K562 (cell line): Measurements from ENCODE around the gene IDH1. TPM values are rescaled to one million over a fixed set of nuclear protein-coding genes. Genes with fewer than 3 reads are reported as not detected.

Experiments
- ATAC-seq: fragments of 200-7000 bp; cut with Tn5 transposase; 3 replicates; pipeline ENCODE4 v1.9.1; 2020; ENCODE audit warnings: moderate library complexity
- BruUV-seq: library from RNA; stranded (reverse); fragments of 400-500 nt; replicated peaks from 2 replicates; lab custom pipeline; 2021; lab: Mats Ljungman, UMichigan
- CTCF ChIA-PET: fragments of 300-600 bp; formaldehyde crosslinking; extraction: SDS; loops from one replicate; lab custom pipeline; 2021; ENCODE audit warnings: low intra/inter-chr PET ratio; lab: Yijun Ruan, JAX
- POLR2A ChIA-PET: fragments of 300-600, 350-650 bp; sonication (Branson Sonifier 250); formaldehyde crosslinking; extraction: SDS; loops from one replicate; lab custom pipeline; 2021; ENCODE audit warnings: antibody characterized with exemption, inconsistent platforms; lab: Yijun Ruan, JAX
- DNase-seq, 4 experiments: peaks; one replicate each; pipeline versions ENCODE4 v3.0.0 to v3.0.0-alpha.2; 2011 to 2018; ENCODE audit warnings: low spot score in 3 of 4, mixed read lengths in 3 of 4; ENCODE audit errors: extremely low read depth in 1 of 4
- FAIRE-seq: peaks from 2 replicates; lab custom pipeline; 2011; peaks lifted over from hg19 to GRCh38; lab: Jason Lieb, UNC
- H2AFZ ChIP-seq: 2 replicates; pipeline ENCODE4 v1.6.0; 2011; ENCODE audit warnings: low read depth, low read length, control low read depth, inconsistent platforms
- H3K27ac ChIP-seq: fragments of 200-600 bp; 3 replicates; pipeline ENCODE4 v1.8.0; 2011; ENCODE audit warnings: low read depth, mild to moderate bottlenecking, control low read depth, inconsistent platforms, low read length, moderate library complexity, mixed read lengths; ENCODE audit errors: extremely low read depth
- H3K27me3 ChIP-seq, 2 experiments: fragments of 300-600 bp in 1 of 2; 2 replicates in 1 of 2; 3 replicates in 1 of 2; pipeline versions ENCODE4 v1.6.0 to v1.8.0; 2011; ENCODE audit warnings: inconsistent platforms in 2 of 2, low read length in 2 of 2, mild to moderate bottlenecking in 1 of 2, mixed read lengths in 1 of 2, moderate library complexity in 1 of 2; ENCODE audit not compliant: control insufficient read depth in 2 of 2, insufficient read depth in 2 of 2
- H3K36me3 ChIP-seq: fragments of 300-600 bp; 3 replicates; pipeline ENCODE4 v1.8.0; 2011; ENCODE audit warnings: mild to moderate bottlenecking, low read length, inconsistent platforms; ENCODE audit not compliant: control insufficient read depth, insufficient read depth
- H3K4me1 ChIP-seq, 2 experiments: fragments of 200-600 bp in 1 of 2; replicated peaks in 1 of 2; 2 replicates in 1 of 2; 3 replicates in 1 of 2; pipeline versions ENCODE4 v1.5.1 to v1.8.0; 2011; ENCODE audit warnings: inconsistent platforms in 2 of 2, low read length in 2 of 2, mild to moderate bottlenecking in 1 of 2, mixed read lengths in 1 of 2, moderate library complexity in 1 of 2; ENCODE audit not compliant: control insufficient read depth in 2 of 2, insufficient read depth in 2 of 2
- H3K4me2 ChIP-seq: 2 replicates; pipeline ENCODE4 v1.6.1; 2011; ENCODE audit warnings: low read length, control low read depth, inconsistent platforms, mixed read lengths; ENCODE audit not compliant: insufficient read depth
- H3K4me3 ChIP-seq: fragments of 200-600 bp; sonication (generic), shearing (Covaris generic); 2 replicates; pipeline ENCODE4 v1.5.1; 2016; ENCODE audit warnings: control low read depth, inconsistent platforms
- H3K79me2 ChIP-seq: fragments of 200-600 bp; 3 replicates; pipeline ENCODE4 v1.8.0; 2011; ENCODE audit warnings: low read length, inconsistent platforms; ENCODE audit not compliant: control insufficient read depth, insufficient read depth
- H3K9ac ChIP-seq, 2 experiments: 2 replicates each; pipeline versions ENCODE4 v1.6.0 to v1.6.1; 2011; ENCODE audit warnings: low read depth in 2 of 2, low read length in 2 of 2, control low read depth in 1 of 2, inconsistent platforms in 1 of 2, mild to moderate bottlenecking in 1 of 2, mixed read lengths in 1 of 2; ENCODE audit not compliant: insufficient read depth in 1 of 2
- H3K9me1 ChIP-seq: one replicate; pipeline ENCODE4 v1.6.0; 2011; ENCODE audit warnings: inconsistent platforms, mild to moderate bottlenecking, low read length, moderate library complexity; ENCODE audit not compliant: control insufficient read depth, insufficient read depth
- H3K9me3 ChIP-seq: replicated peaks from 2 replicates; pipeline ENCODE4 v1.5.1; 2011; ENCODE audit warnings: low read depth, low read length, inconsistent platforms; ENCODE audit not compliant: control insufficient read depth, insufficient read depth
- H4K20me1 ChIP-seq: replicated peaks from 2 replicates; pipeline ENCODE4 v1.6.1; 2011; ENCODE audit warnings: low read length, inconsistent platforms, mixed read lengths; ENCODE audit not compliant: control insufficient read depth, insufficient read depth
- HDAC1 ChIP-seq, 2 experiments: fragments of 450-650 bp; IDR thresholded peaks; 2 replicates each; pipeline ENCODE4 v1.6.1; 2016 to 2017; ENCODE audit warnings: inconsistent platforms in 1 of 2, mild to moderate bottlenecking in 1 of 2, moderate library complexity in 1 of 2
- HDAC6 ChIP-seq: IDR thresholded peaks from 2 replicates; pipeline ENCODE4 v1.6.1; 2012; ENCODE audit warnings: low read depth, mild to moderate bottlenecking, control low read depth, inconsistent platforms, low read length, moderate library complexity
- HNRNPLL ChIP-seq: fragments of 200-400 bp; formaldehyde crosslinking; IDR thresholded peaks from 2 replicates; pipeline ENCODE4 v1.6.1; 2017; ENCODE audit warnings: low read length, low read depth, mild to moderate bottlenecking; ENCODE audit not compliant: poor library complexity, severe bottlenecking
- MAFG ChIP-seq: fragments of 450-650 bp; conservative IDR thresholded peaks from 2 replicates; pipeline ENCODE4 v1.6.1; 2016; ENCODE audit warnings: missing genetic modification characterization, missing compliant biosample characterization
- SMARCA4 ChIP-seq: fragments of 450-650 bp; IDR thresholded peaks from 2 replicates; pipeline ENCODE4 v1.6.1; 2016
- SRSF1 ChIP-seq: fragments of 200-400 bp; formaldehyde crosslinking; IDR thresholded peaks from 2 replicates; pipeline ENCODE4 v1.6.1; 2017; ENCODE audit warnings: mild to moderate bottlenecking, low read depth, low read length, moderate library complexity
- ZNF143 ChIP-seq: sonication (generic); formaldehyde crosslinking; IDR thresholded peaks from 2 replicates; pipeline ENCODE4 v1.9.0; 2022; ENCODE audit warnings: mild to moderate bottlenecking, missing genetic modification reagents
- ZNF23 ChIP-seq: fragments of 250-450 bp; sonication (Bioruptor Pico); IDR thresholded peaks from 2 replicates; pipeline ENCODE4 v1.4.0; 2020; ENCODE audit warnings: mild to moderate bottlenecking
- ZNF324 ChIP-seq: fragments of 250-450 bp; sonication (Bioruptor Pico); IDR thresholded peaks from 2 replicates; pipeline ENCODE4 v1.4.0; 2020; ENCODE audit warnings: mild to moderate bottlenecking
- ZNF586 ChIP-seq: fragments of 450-650 bp; formaldehyde crosslinking; conservative IDR thresholded peaks from 2 replicates; pipeline ENCODE4 v1.4.0; 2020; ENCODE audit warnings: mild to moderate bottlenecking, moderate library complexity
- WGBS: fragments of 100-300 bp; shearing (Covaris generic); methylation state at CpG from one replicate; pipeline ENCODE4 v1.1.6; 2016; ENCODE audit warnings: low coverage, mixed read lengths; ENCODE audit not compliant: insufficient coverage; ENCODE audit errors: missing lambda C conversion rate; 5-methylcytosine and 5-hydroxymethylcytosine counted together
- in situ Hi-C: fragments of 300-500 bp; cut with MboI; formaldehyde crosslinking; loops from 4 replicates; pipeline ENCODE4 v1.15.0; 2018; ENCODE audit warnings: inconsistent platforms, mixed read lengths
- intact Hi-C: fragments of 100-400 bp; cut with micrococcal nuclease; formaldehyde crosslinking; loops from 2 replicates; pipeline ENCODE4 v1.14.2; 2022
- polyA plus RNA-seq, 8 experiments: library from polyadenylated mRNA; depleted of rRNA in 4 of 8; stranded (reverse) in 5 of 8; unstranded in 3 of 8; fragments of >200 nt; fragmentation: Nextera tagmentation in 2 of 8; fragmentation: Illumina TruSeq in 1 of 8; extraction: Ambion mirVana in 2 of 8; extraction: Trizol in 1 of 8; gene quantifications; 2 replicates each; pipeline versions ENCODE4 v1.2.1 to v1.2.3, GENCODE V29; 2011 to 2014; ENCODE audit warnings: inconsistent platforms in 1 of 8, missing spikeins in 1 of 8
- total RNA-seq, 7 experiments: library from RNA; depleted of rRNA in 6 of 7; stranded (reverse); fragments of >200 nt in 6 of 7; fragmentation: Illumina TruSeq in 2 of 7; extraction: Trizol in 2 of 7; gene quantifications; 2 replicates each; pipeline versions ENCODE4 v1.2.1 to v1.2.3, GENCODE V29; 2011 to 2021; ENCODE audit warnings: low replicate concordance in 1 of 7

IDH1 gene
- total and polyA plus RNA-seq, 9 of the 15 experiments (the other 6 are each of a cell fraction or from before 2014, with no cell fraction given) = 61.9 to 194 (median 101) TPM

GRCh38 chr2:208249296-208249695 is 5.6 kb downstream of the IDH1 start (continued):
- TF ChIP-seq HDAC1 (IDR thresholded peaks at IDR 0.05) = no peak
- no peak for TF ChIP-seq HNRNPLL
- no peak for TF ChIP-seq ZNF324
- TF ChIP-seq ZNF143 (CRISPR knock-in tag) = no peak
- no peak for TF ChIP-seq SRSF1
- no peak for TF ChIP-seq ZNF23 (CRISPR knock-in tag)
- TF ChIP-seq, all 486 proteins: peak for 0

- 94% methylated on average over 3 of the region's 3 CpGs for WGBS
- no peak for DNase-seq
- POLR2A ChIA-PET = no interaction called here
- in situ Hi-C loops = no loop called here
- no TSS peak for BruUV-seq
- Histone ChIP-seq H3K79me2 (peaks cover 28% of the 10 kb centered on the region), H3K9me1 (no peaks in the 10 kb centered on the region), H3K9ac (no peak overlapping the region), H3K27ac (no peak overlapping the region), H3K36me3 (peaks cover 91% of the 10 kb centered on the region; the same call in 2 of the 3 replicates), H4K20me1 (no peaks in the 10 kb centered on the region), H3K4me3 (no peak overlapping the region), H3K27me3 (no peaks in the 10 kb centered on the region), H3K9me3 (no peaks in the 10 kb centered on the region), H3K4me1 (peaks cover 0 to 8% of the 10 kb centered on the region in 2 experiments; a peak in 2 of 5 replicates), H3K4me2 (no peak overlapping the region), H2AFZ (no peak overlapping the region)
- intact Hi-C loops = no loop called here
- no peak for ATAC-seq
- CTCF ChIA-PET = no interaction called here
- no peak for FAIRE-seq
- TF ChIP-seq MAFG (tag) (no peak), ZNF586 (CRISPR knock-in tag) (no peak), SMARCA4 (no peak), HDAC6 (no peak)
Measured at GRCh38 chr2:208248601-208249000, 6.3 kb downstream of the IDH1 start.
